WI38 (cell line): ENCODE measurements around the gene ZNF335.
"Not testable (repeated sequence)": the region's sequence is repeated elsewhere in the genome, so short reads cannot be mapped to it uniquely, and the experiment has no call there.

Experiments used
- H3K4me3 ChIP-seq: 2 replicates; pipeline ENCODE4 v1.5.1; 2011; ENCODE audit warnings: low read depth, mild to moderate bottlenecking, control low read depth, low read length
- TF ChIP-seq, protein P1 (sequence below): IDR thresholded peaks from 2 replicates; pipeline ENCODE4 v1.5.1; 2012; ENCODE audit warnings: low read depth, mild to moderate bottlenecking, control low read depth, low read length

The ZNF335 gene

DNA sequence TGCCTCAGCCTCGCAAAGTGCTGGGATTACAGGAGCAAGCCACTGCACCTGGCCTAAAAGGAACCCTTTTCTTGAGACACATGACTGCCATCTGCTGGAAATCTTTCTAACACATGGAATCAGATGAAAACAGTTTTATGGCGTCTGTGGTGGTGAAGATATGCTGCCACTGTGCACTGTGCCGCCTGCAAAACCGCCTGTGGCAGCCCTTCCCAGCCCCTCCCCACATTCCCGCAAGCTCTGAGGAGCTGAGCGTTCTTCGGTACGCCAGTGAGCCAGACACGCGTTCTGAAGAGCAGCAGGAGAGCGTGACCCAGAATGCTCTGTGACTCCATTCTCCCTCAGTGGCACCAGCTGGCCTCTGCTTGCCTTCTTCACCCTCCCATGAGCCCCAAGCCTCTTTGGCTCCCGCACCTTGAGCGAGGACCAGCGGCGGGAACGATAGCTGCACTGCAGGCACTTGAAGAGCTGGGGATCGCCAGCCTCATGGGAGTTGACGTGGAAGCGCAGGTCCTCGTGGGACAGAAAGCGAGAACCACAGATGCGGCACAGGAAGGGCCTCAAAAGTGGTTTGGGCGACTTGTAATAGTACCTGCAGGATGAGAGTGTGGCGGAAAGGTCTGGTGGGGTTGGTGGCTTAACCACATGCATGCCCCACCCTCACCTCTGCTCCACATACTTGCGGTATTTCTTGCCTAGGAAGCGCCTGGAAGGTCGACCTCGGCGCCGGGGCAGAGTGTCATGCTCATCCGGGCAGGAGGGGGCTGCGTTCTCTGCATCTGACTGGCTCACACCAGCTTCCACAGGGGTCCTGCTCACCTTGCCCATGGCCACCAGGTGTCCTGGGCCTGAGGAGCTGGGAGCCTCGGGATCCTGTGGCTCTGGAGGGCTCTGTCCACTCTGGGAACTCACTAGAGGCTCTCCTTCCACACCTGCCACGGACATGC is 8.7 kb downstream of the ZNF335 start:
- TF ChIP-seq, protein P1, sequence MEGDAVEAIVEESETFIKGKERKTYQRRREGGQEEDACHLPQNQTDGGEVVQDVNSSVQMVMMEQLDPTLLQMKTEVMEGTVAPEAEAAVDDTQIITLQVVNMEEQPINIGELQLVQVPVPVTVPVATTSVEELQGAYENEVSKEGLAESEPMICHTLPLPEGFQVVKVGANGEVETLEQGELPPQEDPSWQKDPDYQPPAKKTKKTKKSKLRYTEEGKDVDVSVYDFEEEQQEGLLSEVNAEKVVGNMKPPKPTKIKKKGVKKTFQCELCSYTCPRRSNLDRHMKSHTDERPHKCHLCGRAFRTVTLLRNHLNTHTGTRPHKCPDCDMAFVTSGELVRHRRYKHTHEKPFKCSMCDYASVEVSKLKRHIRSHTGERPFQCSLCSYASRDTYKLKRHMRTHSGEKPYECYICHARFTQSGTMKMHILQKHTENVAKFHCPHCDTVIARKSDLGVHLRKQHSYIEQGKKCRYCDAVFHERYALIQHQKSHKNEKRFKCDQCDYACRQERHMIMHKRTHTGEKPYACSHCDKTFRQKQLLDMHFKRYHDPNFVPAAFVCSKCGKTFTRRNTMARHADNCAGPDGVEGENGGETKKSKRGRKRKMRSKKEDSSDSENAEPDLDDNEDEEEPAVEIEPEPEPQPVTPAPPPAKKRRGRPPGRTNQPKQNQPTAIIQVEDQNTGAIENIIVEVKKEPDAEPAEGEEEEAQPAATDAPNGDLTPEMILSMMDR, result no peak

GRCh38 chr20:45962031-45962755 is 9.8 kb downstream of the ZNF335 start:
- TF ChIP-seq, protein P1, result no peak
- no peak overlapping the region for H3K4me3 ChIP-seq

More for the DNA sequence above, 8.7 kb downstream of the ZNF335 start:
- no peak overlapping the region for H3K4me3 ChIP-seq

GRCh38 chr20:45959956-45960630 is 11.9 kb downstream of the ZNF335 start:
- TF ChIP-seq, protein P1, result no peak
- H3K4me3 ChIP-seq, result no peak overlapping the region

DNA sequence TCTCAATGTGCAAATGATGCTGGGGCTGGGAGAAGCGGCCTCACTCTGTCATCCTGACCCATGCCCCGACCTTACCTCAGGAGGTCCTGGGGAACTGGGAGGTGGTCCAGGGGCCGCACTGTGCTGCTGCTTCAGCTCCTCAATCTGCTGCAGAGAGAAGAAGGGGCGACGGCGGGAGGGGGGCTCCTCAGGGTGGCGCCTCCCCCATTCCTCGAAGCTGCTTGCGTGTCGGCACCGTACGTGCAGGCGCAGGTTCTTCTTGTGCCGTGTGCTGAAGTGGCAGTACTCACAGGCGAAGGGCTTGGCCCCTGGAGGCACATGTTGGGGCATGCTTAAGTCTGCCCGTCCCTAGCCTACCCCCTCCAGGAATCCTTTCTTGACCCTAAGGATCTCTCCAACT is 12.9 kb downstream of the ZNF335 start:
- TF ChIP-seq, protein P1, result no peak
- no peak overlapping the region for H3K4me3 ChIP-seq

DNA sequence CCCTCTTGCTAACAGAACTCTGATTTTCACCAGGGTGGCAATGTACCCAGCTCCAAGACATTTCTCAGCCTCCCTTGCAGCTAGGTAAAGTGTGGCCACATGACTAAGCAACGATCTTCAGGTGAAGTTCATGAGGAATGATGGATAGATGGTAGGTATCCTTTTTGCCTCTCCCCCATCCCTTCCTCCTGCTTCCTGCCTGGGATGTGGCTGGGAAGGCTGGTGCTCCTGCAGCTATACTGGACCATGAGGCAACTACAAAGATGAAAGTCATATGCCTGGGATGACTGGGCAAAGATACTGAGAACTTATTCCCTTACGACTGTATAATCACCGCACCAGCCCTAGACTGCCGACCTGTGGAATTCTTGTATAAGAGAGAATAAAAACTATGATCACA is 13.4 kb downstream of the ZNF335 start:
- no peak overlapping the region for H3K4me3 ChIP-seq
- TF ChIP-seq, protein P1, result no peak

- H3K4me3 ChIP-seq, result no peak overlapping the region
- TF ChIP-seq, protein P1, result no peak
Observed at GRCh38 chr20:45957021-45957941, 14.7 kb downstream of the ZNF335 start.

DNA sequence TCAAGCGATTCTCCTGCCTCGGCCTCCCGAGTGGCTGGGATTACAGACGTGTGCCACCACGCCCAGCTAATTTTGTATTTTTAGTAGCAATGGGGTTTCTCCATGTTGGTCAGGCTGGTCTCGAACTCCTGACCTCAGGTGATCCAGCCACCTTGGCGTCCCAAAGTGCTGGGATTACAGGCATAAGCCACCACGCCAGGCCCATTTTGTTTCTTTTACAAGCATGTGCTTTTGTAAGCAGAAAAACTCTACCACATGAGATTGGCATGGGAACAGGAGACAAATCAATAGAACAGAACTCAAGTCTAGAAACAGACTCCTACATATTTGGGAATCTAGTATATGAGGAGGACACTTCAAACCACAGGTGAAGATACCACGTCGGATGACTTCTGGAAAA is 15.7 kb downstream of the ZNF335 start:
- H3K4me3 ChIP-seq, result not testable (repeated sequence)
